Tibial nerve (tissue), 4 donors: Measurements from ENCODE around the gene DCAF10. TPM values are rescaled to one million over a fixed set of nuclear protein-coding genes. Genes with fewer than 3 reads are reported as not detected.
"Not testable (repeated sequence)": the region's sequence is repeated elsewhere in the genome, so short reads cannot be mapped to it uniquely, and the experiment has no call there.

Source experiments
- DNase-seq, 2 donors: peaks; one replicate each; pipeline ENCODE4 v3.0.0-alpha.2; 2019; ENCODE audit warnings: low spot score in 2 of 2
- H3K27ac ChIP-seq, 4 donors: fragments of 200-600 bp; sonication (generic) in 3 of 4; one replicate each; pipeline ENCODE4 v1.5.1; 2017 to 2019; ENCODE audit warnings: mild to moderate bottlenecking in 1 of 4
- H3K27me3 ChIP-seq, 2 donors: fragments of 200-600 bp; sonication (generic) in 1 of 2; one replicate each; pipeline versions ENCODE4 v1.5.1 to v1.6.0; 2017 to 2019
- H3K36me3 ChIP-seq, 3 donors: fragments of 200-600 bp; sonication (generic); one replicate each; pipeline ENCODE4 v1.5.1; 2018 to 2019
- H3K4me1 ChIP-seq, 4 donors: fragments of 200-600 bp; sonication (generic) in 3 of 4; one replicate each; pipeline ENCODE4 v1.5.1; 2017 to 2019
- H3K4me3 ChIP-seq, 4 donors: fragments of 200-600 bp; sonication (generic) in 3 of 4; one replicate each; pipeline ENCODE4 v1.5.1; 2017 to 2019; ENCODE audit warnings: mild to moderate bottlenecking in 1 of 4, moderate library complexity in 1 of 4
- H3K9me3 ChIP-seq, 4 donors: fragments of 200-600 bp; sonication (generic) in 3 of 4; one replicate each; pipeline ENCODE4 v1.5.1; 2017 to 2019
- EP300 ChIP-seq, 2 donors: sonication (generic); formaldehyde crosslinking; IDR thresholded peaks; one replicate each; pipeline ENCODE4 v1.6.1; 2017; ENCODE audit warnings: antibody characterized with exemption in 2 of 2, mild to moderate bottlenecking in 1 of 2
- POLR2A ChIP-seq, 2 donors: fragments of 450-650 bp; IDR thresholded peaks; one replicate each; pipeline ENCODE4 v1.6.1; 2017; ENCODE audit warnings: antibody characterized with exemption in 2 of 2, mild to moderate bottlenecking in 2 of 2, moderate library complexity in 2 of 2
- WGBS, 2 donors: methylation state at CpG; one replicate each; pipeline ENCODE4 v1.1.5; 2018; 5-methylcytosine and 5-hydroxymethylcytosine counted together
- total RNA-seq, 4 donors: library from RNA; depleted of rRNA; stranded (reverse); fragments of >200 nt; gene quantifications; one replicate each; pipeline ENCODE4 v1.1.0, GENCODE V29; 2016
- TF ChIP-seq, protein P1 (sequence below), 5 experiments: fragments of 200-600 bp in 3 of 5; fragments of 450-650 bp in 2 of 5; sonication (generic) in 3 of 5; IDR thresholded peaks; one replicate each; pipeline ENCODE4 v1.5.1; 2016 to 2019; ENCODE audit warnings: antibody characterized with exemption in 5 of 5, mild to moderate bottlenecking in 3 of 5, moderate library complexity in 2 of 5

DCAF10 gene
- total RNA-seq, 4 donors from 2014 or later: 18.6 to 31.4 (median 21.5) TPM

DNA sequence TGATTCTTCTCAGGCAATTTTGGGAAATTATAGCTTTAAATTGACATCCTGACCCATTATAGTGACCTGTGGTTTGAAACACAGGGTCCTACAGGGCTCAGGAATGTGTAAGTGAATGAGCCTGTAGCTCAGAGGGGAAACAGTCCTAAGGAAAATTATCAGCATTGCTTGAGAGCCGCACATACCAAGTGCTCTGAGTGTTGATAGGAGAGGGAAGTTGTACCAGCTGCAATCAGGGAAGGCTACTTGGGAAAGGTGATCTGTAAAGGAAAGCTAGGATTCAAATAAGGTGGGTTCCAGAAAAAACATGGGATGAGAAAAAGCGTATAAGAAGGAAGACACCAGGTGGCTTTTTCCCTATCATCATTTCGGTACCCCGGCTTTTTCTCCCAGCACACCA is 107.7 kb downstream of the DCAF10 start:
- 80 to 86% methylated on average over 4 of the region's 4 CpGs for WGBS, 2 donors
- Histone ChIP-seq H3K4me3 (no peak overlapping the region), H3K27me3 (no peaks in the 10 kb centered on the region), H3K9me3 (no peaks in the 10 kb centered on the region), H3K4me1 (peaks cover 0 to 13% (median 3%) of the 10 kb centered on the region in 4 donors), H3K36me3 (no peaks in the 10 kb centered on the region), H3K27ac (no peak overlapping the region)
- TF ChIP-seq, protein P1, sequence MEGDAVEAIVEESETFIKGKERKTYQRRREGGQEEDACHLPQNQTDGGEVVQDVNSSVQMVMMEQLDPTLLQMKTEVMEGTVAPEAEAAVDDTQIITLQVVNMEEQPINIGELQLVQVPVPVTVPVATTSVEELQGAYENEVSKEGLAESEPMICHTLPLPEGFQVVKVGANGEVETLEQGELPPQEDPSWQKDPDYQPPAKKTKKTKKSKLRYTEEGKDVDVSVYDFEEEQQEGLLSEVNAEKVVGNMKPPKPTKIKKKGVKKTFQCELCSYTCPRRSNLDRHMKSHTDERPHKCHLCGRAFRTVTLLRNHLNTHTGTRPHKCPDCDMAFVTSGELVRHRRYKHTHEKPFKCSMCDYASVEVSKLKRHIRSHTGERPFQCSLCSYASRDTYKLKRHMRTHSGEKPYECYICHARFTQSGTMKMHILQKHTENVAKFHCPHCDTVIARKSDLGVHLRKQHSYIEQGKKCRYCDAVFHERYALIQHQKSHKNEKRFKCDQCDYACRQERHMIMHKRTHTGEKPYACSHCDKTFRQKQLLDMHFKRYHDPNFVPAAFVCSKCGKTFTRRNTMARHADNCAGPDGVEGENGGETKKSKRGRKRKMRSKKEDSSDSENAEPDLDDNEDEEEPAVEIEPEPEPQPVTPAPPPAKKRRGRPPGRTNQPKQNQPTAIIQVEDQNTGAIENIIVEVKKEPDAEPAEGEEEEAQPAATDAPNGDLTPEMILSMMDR (IDR thresholded peaks at IDR 0.05): no peak
- TF ChIP-seq POLR2A (IDR thresholded peaks at IDR 0.05): no peak
- no peak for TF ChIP-seq EP300 (IDR thresholded peaks at IDR 0.05)
- DNase-seq: no peak

DNA sequence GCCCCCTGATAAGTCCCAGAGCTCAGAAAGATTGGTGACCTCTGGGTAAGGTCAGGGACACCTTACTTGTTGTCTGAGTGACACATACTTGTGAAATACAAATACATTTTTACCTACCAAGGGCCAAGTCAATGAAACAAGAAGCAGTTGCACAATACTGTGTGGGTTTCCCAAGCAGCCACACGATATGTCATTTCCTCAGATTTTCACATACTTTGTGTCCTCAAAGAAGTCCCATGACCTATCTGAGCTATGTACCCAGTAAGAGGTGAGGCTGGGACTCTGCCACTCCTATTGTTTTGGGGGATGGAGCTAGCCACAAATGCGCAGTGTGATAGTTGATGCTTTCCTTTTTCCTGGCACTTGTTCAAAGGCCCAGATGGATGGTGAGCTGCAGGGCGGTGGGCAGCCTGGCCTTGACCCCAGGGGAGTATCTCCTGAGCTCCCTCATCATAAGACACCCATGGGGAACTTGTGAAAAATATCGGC is 108.1 kb downstream of the DCAF10 start:
- TF ChIP-seq EP300 (IDR thresholded peaks at IDR 0.05): peak in 1 of 2 donors; percentile 59
- TF ChIP-seq POLR2A (IDR thresholded peaks at IDR 0.05): no peak
- TF ChIP-seq, protein P1 (IDR thresholded peaks at IDR 0.05): no peak
- no peaks in the 10 kb centered on the region for H3K9me3 ChIP-seq
- no peak overlapping the region for H3K27ac ChIP-seq
- 79 to 81% methylated on average over 4 of the region's 4 CpGs for WGBS, 2 donors
- no peaks in the 10 kb centered on the region for H3K36me3 ChIP-seq
- peak in 1 of 2 donors; percentile 25 for DNase-seq
- H3K4me1 ChIP-seq: peaks cover 0 to 15% (median 3%) of the 10 kb centered on the region in 4 donors
- no peak overlapping the region for H3K4me3 ChIP-seq
- no peaks in the 10 kb centered on the region for H3K27me3 ChIP-seq

DNA sequence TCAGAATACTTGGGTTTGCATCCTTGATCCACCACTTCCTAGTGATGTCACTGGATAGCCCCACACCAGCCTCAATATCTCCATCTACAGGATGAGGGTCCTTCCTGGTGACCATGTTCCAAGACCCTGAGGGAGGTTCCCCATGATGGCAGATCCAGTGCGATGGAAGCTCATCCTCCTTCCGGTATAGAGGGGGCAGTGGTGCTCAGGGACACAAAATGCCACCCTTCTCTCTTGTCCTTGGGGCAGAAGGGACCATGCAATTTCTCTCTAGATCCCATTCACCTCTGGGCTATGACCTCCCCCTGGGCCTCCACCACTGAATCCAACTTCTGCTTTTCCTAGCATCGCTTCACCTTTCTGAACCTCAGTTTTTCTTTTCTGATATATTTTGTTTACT is 108.7 kb downstream of the DCAF10 start:
- Histone ChIP-seq H3K4me1 (peaks cover 0 to 21% (median 3%) of the 10 kb centered on the region in 4 donors), H3K27ac (no peak overlapping the region), H3K4me3 (no peak overlapping the region), H3K27me3 (no peaks in the 10 kb centered on the region), H3K9me3 (no peaks in the 10 kb centered on the region), H3K36me3 (no peaks in the 10 kb centered on the region)
- 86 to 92% methylated on average over 3 of the region's 3 CpGs for WGBS, 2 donors
- DNase-seq: no peak
- TF ChIP-seq EP300 (IDR thresholded peaks at IDR 0.05): no peak
- TF ChIP-seq POLR2A (IDR thresholded peaks at IDR 0.05): no peak
- TF ChIP-seq, protein P1 (IDR thresholded peaks at IDR 0.05): no peak

DNA sequence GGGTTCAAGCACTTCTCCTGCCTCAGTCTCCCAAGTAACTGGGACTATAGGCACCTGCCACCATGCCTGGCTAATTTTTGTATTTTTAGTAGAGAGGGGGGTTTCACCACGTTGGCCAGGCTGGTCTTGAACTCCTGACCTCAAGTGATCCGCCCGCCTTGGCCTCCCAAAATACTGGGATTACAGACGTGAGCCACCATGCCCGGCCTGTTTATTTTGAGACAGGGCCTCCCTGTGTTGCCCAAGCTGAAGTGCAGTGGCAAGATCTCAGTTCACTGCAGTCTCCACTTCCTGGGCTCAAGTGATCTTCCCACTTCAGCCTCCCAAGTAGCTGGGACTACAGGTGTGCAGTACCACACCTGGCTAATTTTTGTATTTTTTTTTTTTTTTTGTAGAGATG is 109.2 kb downstream of the DCAF10 start:
- peaks cover 0 to 21% (median under 1%) of the 10 kb centered on the region in 4 donors for H3K4me1 ChIP-seq
- 85 to 87% methylated on average over 5 of the region's 5 CpGs for WGBS, 2 donors
- H3K36me3 ChIP-seq, H3K9me3 ChIP-seq, DNase-seq, H3K4me3 ChIP-seq, H3K27me3 ChIP-seq, H3K27ac ChIP-seq: not testable (repeated sequence)

DNA sequence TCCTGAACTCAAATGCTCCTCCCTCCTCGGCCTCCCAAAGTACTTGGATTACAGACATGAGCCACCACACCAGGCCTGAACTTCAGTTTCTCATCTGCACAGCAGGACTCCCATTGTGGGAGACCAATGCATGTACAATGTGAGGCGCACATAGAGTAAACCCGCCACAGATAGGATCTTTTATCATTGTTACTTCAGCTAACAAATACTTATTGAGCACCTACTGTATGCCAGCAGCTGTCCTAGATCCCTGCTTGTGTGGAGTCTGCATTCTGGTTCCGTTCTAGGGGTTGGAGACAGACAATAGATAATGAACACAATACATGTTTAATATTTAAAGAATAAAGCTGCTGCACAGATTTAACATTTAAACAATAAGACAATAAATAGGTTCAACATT is 109.7 kb downstream of the DCAF10 start:
- Histone ChIP-seq H3K27ac (no peak overlapping the region), H3K9me3 (no peaks in the 10 kb centered on the region), H3K36me3 (no peaks in the 10 kb centered on the region), H3K4me3 (no peak overlapping the region), H3K27me3 (no peaks in the 10 kb centered on the region), H3K4me1 (peaks cover 0 to 20% (median 0%) of the 10 kb centered on the region in 4 donors)
- no peak for DNase-seq
- 91 to 98% methylated on average over 4 of the region's 4 CpGs for WGBS, 2 donors
- TF ChIP-seq POLR2A (IDR thresholded peaks at IDR 0.05) (no peak), EP300 (IDR thresholded peaks at IDR 0.05) (no peak)
- TF ChIP-seq, protein P1 (IDR thresholded peaks at IDR 0.05): no peak

DNA sequence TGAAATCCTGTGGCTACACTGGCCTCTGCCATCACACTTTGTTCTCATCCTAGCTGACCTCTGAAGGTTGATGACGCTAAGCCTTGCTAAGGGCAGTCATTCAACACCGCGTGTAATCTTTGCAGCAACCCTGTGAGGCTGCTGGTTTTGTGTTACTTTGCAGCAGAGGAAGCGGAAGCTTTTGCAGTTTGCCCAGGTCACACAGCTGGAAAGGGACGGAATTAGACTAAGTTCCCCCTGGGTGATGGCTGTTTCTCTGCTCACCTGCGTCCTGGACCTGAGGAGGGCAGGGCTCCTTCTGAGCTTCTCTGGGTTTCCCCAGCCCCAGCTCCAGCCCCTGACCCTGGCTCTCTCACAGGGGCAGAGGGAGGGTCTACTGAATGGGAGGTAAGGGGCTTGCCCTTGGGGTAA is 110.7 kb downstream of the DCAF10 start:
- H3K27me3 ChIP-seq: no peaks in the 10 kb centered on the region
- DNase-seq: no peak
- no peaks in the 10 kb centered on the region for H3K36me3 ChIP-seq
- H3K4me1 ChIP-seq: peaks cover 0 to 24% (median 0%) of the 10 kb centered on the region in 4 donors
- H3K9me3 ChIP-seq: no peaks in the 10 kb centered on the region
- no peak overlapping the region for H3K27ac ChIP-seq
- WGBS, 2 donors: 38 to 53% methylated on average over 6 of the region's 6 CpGs
- TF ChIP-seq POLR2A (IDR thresholded peaks at IDR 0.05) (no peak), EP300 (IDR thresholded peaks at IDR 0.05) (no peak)
- TF ChIP-seq, protein P1 (IDR thresholded peaks at IDR 0.05): no peak
- no peak overlapping the region for H3K4me3 ChIP-seq
